UCSD-AML1 (cell line): ENCODE data around the gene RAPGEF4.
"Not testable (repeated sequence)": the region's sequence is repeated elsewhere in the genome, so short reads cannot be mapped to it uniquely, and the experiment has no call there.

Source experiments
- DNase-seq: peaks from one replicate; lab custom pipeline; 2025; ENCODE audit not compliant: unreplicated experiment; lab: John Stamatoyannopoulos, UW

RAPGEF4 gene

GRCh38 chr2:172770887-172771286 is 35.2 kb downstream of the RAPGEF4 start:
- no peak for DNase-seq

GRCh38 chr2:172772633-172773032 is 37.0 kb downstream of the RAPGEF4 start:
- no peak for DNase-seq

- DNase-seq = no peak
Observed at GRCh38 chr2:172774302-172774701, 38.7 kb downstream of the RAPGEF4 start.

GRCh38 chr2:172775319-172775718 is 39.7 kb downstream of the RAPGEF4 start:
- DNase-seq = no peak

DNA sequence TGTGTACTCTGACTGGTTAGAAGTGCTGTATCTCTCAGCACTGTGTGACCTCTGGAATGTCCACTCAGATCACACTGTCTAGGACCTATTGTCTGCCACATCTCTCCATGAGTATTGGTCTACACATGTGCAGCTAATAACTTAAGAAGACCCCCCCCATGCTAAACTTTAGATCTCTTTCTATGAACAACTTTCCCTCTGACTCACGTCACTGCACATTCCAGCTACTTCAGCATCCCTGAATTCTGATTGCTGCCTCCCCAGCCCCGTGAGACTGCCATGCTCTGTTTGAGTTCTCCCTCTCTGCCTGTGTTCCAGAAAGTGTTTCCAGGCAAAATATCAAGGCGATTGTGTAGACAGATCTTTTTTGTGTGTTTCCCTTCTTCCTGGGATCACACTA is 41.8 kb downstream of the RAPGEF4 start:
- DNase-seq = no peak

- no peak for DNase-seq
Observed at GRCh38 chr2:172782506-172783164, 47.0 kb downstream of the RAPGEF4 start.

GRCh38 chr2:172783165-172783898 is 47.7 kb downstream of the RAPGEF4 start:
- no peak for DNase-seq

DNA sequence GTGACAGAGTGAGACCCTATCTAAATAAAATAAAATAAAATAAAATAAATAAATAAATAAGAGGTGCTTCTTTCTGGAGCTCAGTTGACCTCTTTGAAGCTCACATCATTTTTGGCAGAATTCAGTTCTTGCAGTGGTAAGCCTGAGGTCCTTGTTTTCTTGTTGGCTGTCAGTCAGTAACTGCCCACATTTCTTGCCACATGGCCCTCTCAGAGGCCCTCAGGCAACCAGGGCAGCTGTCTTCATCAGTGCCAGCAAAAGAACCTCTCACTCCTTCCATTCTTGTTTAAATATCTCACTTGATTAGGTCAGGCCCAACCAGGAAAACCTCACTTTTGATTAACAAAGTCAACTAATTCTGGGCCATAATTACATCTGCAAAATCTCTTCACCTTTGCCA is 53.2 kb downstream of the RAPGEF4 start:
- no peak for DNase-seq

DNA sequence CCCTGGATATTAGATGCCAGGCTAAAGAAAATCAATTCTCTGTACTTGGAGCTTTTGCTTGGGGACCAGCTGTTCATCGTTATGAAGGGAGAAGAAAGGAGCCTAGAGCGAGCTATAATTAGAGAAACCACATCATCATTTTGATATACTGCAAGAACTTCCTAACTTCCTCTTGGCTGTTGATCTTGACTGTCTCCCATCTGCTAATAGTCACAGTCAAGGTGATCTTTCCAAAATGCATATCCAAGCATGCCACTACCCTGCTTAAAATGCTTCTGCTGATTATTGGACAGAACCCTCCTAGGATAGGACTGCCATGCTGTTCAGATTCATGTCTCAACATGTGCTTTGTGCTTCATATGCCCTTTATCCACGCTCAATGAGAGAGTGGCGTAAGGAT is 54.8 kb downstream of the RAPGEF4 start:
- DNase-seq = no peak

DNA sequence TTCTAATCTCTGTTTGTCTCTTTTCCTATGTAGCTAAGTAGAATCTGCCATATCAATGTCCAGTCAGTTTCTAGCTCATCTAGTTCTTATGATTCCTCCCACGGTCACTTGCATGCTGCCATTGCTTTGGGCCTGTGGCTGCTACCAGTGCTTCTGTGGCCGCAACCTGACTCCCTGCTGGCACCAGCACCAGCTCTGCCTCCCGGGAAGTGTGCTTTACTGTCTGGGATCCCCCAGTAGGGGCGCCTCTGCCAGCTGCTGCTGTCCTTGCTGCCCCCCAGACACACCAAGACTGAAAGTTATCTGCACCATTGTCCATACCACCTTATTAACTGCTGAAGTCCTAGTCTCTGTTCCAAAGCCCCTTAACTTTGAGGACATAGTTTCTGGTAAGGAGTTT is 56.3 kb downstream of the RAPGEF4 start:
- DNase-seq = no peak

GRCh38 chr2:172792711-172793110 is 57.1 kb downstream of the RAPGEF4 start:
- no peak for DNase-seq

- DNase-seq = not testable (repeated sequence)
Observed at GRCh38 chr2:172803308-172803707, 67.7 kb downstream of the RAPGEF4 start.

GRCh38 chr2:172804423-172804822 is 68.8 kb downstream of the RAPGEF4 start:
- DNase-seq = no peak

DNA sequence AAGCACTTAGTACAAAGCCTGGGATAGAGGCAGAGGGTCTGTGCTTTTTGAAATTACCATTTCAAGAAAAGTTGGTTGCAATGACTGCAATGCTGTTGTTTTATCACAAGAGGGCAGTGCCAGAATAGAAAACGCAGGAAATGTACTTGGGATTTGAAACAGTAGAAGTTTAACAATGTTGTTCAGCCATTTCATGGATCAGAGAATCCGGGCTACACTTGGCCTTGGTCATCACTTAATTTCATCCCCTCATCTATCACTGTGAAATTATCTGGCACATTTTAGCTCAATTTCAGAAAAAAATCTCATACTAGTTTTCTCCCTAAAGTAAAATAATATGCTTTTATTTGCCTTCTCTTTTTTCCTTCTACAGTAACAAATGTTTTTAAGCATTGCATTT is 70.8 kb downstream of the RAPGEF4 start:
- DNase-seq = no peak

GRCh38 chr2:172806996-172807395 is 71.4 kb downstream of the RAPGEF4 start:
- DNase-seq = no peak

- no peak for DNase-seq
Observed at GRCh38 chr2:172808156-172808555, 72.5 kb downstream of the RAPGEF4 start.

GRCh38 chr2:172811027-172811426 is 75.4 kb downstream of the RAPGEF4 start:
- no peak for DNase-seq

DNA sequence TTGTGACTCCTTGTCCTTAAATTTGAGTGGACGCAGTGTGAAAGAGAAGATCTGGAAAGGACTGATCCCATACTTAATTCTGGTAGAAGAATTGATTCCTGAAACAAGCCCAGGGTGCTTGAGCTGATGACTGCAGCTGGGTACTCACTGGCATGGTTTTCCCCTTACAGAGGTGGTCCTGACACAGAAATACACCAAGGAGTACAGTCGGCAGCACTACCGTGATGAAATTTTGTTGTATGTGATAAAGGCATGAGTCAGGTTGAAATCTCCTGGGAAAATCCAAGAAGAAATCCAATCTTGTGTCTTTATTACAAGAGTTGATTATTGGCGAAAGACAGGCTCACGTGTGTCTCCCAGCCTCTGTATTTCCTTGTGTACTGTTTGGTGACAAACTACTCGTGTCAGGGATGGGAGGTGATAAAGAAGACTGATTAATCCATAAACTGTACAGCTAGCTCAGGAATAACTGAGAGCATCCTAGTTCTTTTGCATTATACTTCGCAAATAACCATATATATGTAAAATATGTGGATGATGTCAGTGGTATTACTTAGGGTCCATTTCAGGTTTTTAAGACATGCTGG is 76.6 kb downstream of the RAPGEF4 start:
- no peak for DNase-seq

DNA sequence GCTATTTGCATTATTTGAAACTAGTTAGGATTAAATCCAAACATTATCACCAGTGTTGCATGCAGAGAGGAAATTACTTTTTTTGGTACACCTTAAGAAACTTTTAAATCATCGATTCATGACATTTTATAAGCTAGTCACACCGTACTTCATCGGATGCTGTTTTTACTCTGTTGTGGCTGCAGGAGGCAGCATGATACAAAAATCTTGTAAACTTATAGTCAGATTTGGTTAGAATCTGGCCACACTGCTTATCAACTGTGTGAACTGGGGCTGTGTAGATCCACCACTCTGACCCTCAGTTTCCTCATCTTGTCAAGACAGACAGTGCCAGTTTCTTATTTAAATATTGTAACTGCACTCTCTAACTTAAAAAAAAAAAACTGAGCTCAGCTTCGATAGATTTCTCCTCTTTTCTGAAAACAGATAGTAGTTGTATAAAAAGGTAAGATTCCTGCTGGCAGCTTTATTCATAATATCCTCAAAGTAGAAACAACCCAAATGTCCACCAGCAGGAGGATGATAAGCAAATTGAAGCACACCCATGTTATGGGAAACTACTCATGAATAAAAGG is 77.8 kb downstream of the RAPGEF4 start:
- DNase-seq = no peak

- no peak for DNase-seq
Observed at GRCh38 chr2:172817411-172817810, 81.8 kb downstream of the RAPGEF4 start.

DNA sequence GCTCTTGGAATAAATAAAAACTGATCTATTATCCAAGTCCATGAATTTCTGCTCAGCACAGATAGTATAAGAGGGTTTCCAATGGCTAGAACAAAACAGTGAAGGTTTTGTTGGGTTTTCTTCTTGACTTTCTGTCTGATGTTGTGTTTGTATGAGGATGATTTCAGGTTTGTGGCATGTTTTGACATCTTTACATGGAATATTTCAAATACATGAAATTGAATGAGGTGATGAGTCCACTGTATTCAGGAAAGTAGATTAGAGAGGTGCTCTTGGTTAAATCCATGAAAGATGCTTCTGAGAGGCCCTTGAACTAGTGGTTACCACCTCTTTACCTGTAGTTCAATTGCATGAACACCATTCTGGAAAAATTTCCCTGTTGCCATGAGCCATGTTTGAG is 84.3 kb downstream of the RAPGEF4 start:
- DNase-seq = no peak
